HG03520 (cell line): ENCODE results near the gene ZCCHC24.
A peak's percentile ranks its signal among the peaks of the same experiment; 100 is the strongest.

Source experiments
- ATAC-seq: cut with Tn5 transposase; IDR thresholded peaks from one replicate; pipeline ENCODE4 v1.9.1; 2021; ENCODE audit warnings: mild to moderate bottlenecking, moderate library complexity; ENCODE audit not compliant: unreplicated experiment

Gene ZCCHC24

GRCh38 chr10:79445161-79445976, at the start of gene ZCCHC24:
Gene ZCCHC24, minus strand, starts transcription at chr10:79445624. Its CDS starts 184 bp downstream, at chr10:79445440.
- peak; percentile 96 for ATAC-seq

GRCh38 chr10:79493806-79494205, 48.4 kb upstream of the ZCCHC24 start:
- no peak for ATAC-seq

GRCh38 chr10:79492839-79493238, 47.4 kb upstream of the ZCCHC24 start:
- no peak for ATAC-seq

- ATAC-seq: no peak
Observed at GRCh38 chr10:79492256-79492655, 46.8 kb upstream of the ZCCHC24 start.

GRCh38 chr10:79491143-79491835, 45.9 kb upstream of the ZCCHC24 start:
- no peak for ATAC-seq

- ATAC-seq: no peak
Observed at GRCh38 chr10:79490400-79491142, 45.1 kb upstream of the ZCCHC24 start.

GRCh38 chr10:79488870-79489269, 43.4 kb upstream of the ZCCHC24 start:
- no peak for ATAC-seq

- no peak for ATAC-seq
Observed at GRCh38 chr10:79488336-79488735, 42.9 kb upstream of the ZCCHC24 start.

GRCh38 chr10:79487296-79488194, 42.1 kb upstream of the ZCCHC24 start:
- peak; percentile 81 for ATAC-seq

GRCh38 chr10:79484476-79484875, 39.1 kb upstream of the ZCCHC24 start:
- no peak for ATAC-seq

- ATAC-seq: no peak
Observed at GRCh38 chr10:79483948-79484347, 38.5 kb upstream of the ZCCHC24 start.

GRCh38 chr10:79483299-79483698, 37.9 kb upstream of the ZCCHC24 start:
- no peak for ATAC-seq

- no peak for ATAC-seq
Observed at GRCh38 chr10:79482741-79483140, 37.3 kb upstream of the ZCCHC24 start.

- no peak for ATAC-seq
Observed at GRCh38 chr10:79482304-79482703, 36.9 kb upstream of the ZCCHC24 start.

- ATAC-seq: no peak
Observed at GRCh38 chr10:79479283-79479909, 34.0 kb upstream of the ZCCHC24 start.

- ATAC-seq: no peak
Observed at GRCh38 chr10:79477456-79477855, 32.0 kb upstream of the ZCCHC24 start.

GRCh38 chr10:79476645-79477044, 31.2 kb upstream of the ZCCHC24 start:
- ATAC-seq: no peak

GRCh38 chr10:79475877-79476276, 30.5 kb upstream of the ZCCHC24 start:
- ATAC-seq: no peak

- no peak for ATAC-seq
Observed at GRCh38 chr10:79475119-79475653, 29.8 kb upstream of the ZCCHC24 start.
